Cardiac fibroblast (primary cell): ENCODE measurements around the gene CCDC178.

ENCODE experiments used
- DNase-seq, 2 donors: peaks; one replicate each; pipeline versions ENCODE4 v3.0.0 to v3.0.0-alpha.2; 2010; ENCODE audit warnings: low read depth in 2 of 2
- H3K4me3 ChIP-seq, 2 donors: replicated peaks in 1 of 2; 1 replicate in 1 of 2; 2 replicates in 1 of 2; pipeline ENCODE4 v1.5.1; 2011; ENCODE audit warnings: low read depth in 2 of 2, low read length in 2 of 2, mild to moderate bottlenecking in 2 of 2, moderate library complexity in 1 of 2
- CTCF ChIP-seq: IDR thresholded peaks from one replicate; pipeline ENCODE4 v1.5.1; 2011; ENCODE audit warnings: low read depth, mild to moderate bottlenecking, low read length, inconsistent platforms

CCDC178 gene

GRCh38 chr18:33146014-33146413 is 294.5 kb downstream of the CCDC178 start:
- TF ChIP-seq CTCF: no peak

DNA sequence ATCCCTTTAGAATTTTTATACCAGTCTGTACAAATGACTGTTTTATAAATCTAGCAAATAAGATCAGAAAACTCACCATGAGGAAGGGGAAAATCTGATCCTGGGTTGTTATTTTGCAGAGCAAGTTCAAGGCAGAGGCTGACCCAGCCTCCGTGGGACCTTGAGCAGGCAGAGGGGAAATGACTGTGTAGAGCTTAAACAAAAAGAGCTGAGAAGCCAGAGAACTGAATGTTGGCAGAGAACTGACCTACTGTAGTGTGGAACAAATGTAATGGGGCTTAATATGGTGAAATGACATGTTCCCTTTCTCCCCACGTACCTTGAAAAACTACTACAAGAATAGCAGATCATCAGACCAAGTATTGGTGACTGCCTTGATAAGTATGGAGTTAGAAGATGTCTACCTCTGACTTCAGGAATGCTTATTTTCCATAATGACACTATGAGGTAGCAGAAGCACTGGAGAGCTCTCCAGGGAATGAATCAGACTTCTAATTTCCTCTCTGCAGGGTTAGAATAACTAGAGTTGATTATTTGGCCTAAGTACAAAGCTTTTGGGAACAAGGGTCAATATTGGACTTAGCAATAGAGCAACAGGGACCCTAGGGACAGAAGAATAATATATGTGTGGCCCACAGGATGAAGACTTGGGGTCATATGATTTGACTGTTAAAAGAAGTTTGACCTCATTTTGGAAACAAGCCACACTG is 304.4 kb downstream of the CCDC178 start:
- H3K4me3 ChIP-seq: no peak overlapping the region
- TF ChIP-seq CTCF: no peak
- DNase-seq: peak in 1 of 2 donors; percentile 16

More at GRCh38 chr18:33146014-33146413, 294.5 kb downstream of the CCDC178 start:
- no peak for DNase-seq
- no peak overlapping the region for H3K4me3 ChIP-seq

DNA sequence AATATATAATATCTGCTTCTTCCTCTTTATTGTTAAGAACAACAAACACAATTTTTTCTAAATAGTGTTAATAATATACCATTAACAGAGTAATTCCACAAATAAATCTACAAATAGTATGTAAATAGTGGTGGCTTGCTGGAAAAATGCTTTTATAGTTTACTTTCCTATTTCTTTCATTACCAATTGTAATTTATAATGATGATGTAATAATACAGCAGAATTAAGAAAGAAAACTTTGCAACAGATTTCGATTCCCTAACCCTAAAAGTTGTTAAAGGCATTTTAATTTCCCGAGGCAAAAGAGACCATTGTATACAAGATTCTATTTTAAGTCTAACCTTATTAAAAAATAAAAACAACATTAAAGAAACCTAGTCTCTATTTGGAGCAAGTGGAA is 307.9 kb downstream of the CCDC178 start:
- no peak for DNase-seq
- TF ChIP-seq CTCF: no peak
- H3K4me3 ChIP-seq: no peak overlapping the region

DNA sequence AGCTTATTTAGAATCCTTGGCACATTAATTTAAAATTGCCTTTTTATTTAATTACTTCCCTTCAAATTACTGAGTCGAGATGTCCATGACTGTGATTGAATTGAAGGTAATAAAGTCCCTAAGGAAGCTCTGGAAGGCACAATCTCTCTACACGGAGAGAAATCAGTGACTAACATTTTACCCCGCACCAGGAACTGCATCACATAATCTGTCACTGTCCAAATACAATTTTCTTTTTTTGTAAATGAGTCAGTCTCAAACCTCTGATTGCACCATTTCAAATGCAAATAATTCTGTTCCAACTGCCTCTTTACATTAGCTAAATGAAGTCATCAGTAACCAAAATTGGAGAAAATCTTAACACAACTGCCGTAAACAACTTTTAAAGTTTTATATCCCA is 311.9 kb downstream of the CCDC178 start:
- peak in 1 of 2 donors; percentile 22 for DNase-seq
- H3K4me3 ChIP-seq: no peak overlapping the region
- no peak for TF ChIP-seq CTCF

- no peak overlapping the region for H3K4me3 ChIP-seq
- DNase-seq: no peak
- TF ChIP-seq CTCF: no peak
These were observed 316.5 kb downstream of the CCDC178 start for GRCh38 chr18:33123862-33124518.

- H3K4me3 ChIP-seq: no peak overlapping the region
- TF ChIP-seq CTCF: no peak
- peak; percentile 2 to 15 for DNase-seq
These were observed 324.1 kb downstream of the CCDC178 start for GRCh38 chr18:33116376-33116775.

DNA sequence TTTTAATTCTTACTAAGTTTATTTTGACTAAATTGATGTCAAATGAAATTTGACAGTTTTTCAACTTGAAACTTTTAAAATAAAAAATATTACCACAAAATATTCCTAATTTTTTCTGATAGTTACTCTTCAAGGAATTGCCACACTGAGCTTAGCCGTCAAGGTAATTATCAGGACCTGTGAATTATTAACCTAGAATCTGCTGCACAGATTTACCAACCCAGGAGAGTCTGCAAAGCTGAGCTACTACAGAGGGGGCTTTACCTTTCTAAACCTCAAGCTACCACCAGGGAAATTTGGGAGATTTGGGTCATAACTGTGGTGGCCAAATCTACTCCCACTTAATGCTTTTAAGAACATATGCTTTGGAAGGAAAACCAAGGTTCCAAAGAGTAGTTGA is 324.6 kb downstream of the CCDC178 start:
- no peak overlapping the region for H3K4me3 ChIP-seq
- DNase-seq: no peak
- no peak for TF ChIP-seq CTCF
